ENCODE results near the gene GRPR. TPM values are rescaled to one million over a fixed set of nuclear protein-coding genes. Genes with fewer than 3 reads are reported as not detected.

GRPR gene
- not detected for total RNA-seq

DNA sequence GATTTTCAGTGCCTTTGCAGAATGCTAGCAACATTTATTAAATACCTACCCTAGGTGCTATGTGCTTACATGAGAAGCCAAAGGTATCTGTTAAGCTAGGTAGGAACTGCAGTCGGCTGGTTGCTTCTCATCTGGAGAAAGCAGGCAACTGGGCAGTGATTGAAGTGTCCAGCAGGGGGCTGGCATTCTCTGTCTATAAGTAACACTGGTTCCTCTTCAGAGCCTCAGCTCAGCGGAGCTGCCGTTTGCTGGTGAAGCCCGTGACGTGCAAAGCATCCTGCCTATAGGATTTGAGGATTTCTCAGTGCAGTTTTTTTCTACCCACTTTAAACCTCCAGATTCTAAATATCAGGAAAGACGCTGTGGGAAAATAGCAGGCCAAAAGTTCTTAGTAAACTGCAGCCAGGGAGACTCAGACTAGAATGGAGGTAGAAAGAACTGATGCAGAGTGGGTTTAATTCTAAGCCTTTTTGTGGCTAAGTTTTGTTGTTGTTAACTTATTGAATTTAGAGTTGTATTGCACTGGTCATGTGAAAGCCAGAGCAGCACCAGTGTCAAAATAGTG lies at the start of gene GRPR:
Gene GRPR, plus strand, starts transcription at position 344 of the 565 bp plus-strand sequence. CDS start 389 bp downstream, outside the sequence.
- ATAC-seq (ENCODE audit: insufficient number of reproducible peaks, low FRiP score, low read depth) = no peak
- TF ChIP-seq, protein P1, sequence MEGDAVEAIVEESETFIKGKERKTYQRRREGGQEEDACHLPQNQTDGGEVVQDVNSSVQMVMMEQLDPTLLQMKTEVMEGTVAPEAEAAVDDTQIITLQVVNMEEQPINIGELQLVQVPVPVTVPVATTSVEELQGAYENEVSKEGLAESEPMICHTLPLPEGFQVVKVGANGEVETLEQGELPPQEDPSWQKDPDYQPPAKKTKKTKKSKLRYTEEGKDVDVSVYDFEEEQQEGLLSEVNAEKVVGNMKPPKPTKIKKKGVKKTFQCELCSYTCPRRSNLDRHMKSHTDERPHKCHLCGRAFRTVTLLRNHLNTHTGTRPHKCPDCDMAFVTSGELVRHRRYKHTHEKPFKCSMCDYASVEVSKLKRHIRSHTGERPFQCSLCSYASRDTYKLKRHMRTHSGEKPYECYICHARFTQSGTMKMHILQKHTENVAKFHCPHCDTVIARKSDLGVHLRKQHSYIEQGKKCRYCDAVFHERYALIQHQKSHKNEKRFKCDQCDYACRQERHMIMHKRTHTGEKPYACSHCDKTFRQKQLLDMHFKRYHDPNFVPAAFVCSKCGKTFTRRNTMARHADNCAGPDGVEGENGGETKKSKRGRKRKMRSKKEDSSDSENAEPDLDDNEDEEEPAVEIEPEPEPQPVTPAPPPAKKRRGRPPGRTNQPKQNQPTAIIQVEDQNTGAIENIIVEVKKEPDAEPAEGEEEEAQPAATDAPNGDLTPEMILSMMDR (IDR thresholded peaks at IDR 0.05) = peak; percentile 56
- peak; percentile 8 for DNase-seq (ENCODE audit: low spot score)
- Histone ChIP-seq H3K36me3 (no peaks in the 10 kb centered on the region), H3K27ac (no peak within 1 kb of the TSS), H3K9me3 (no peaks in the 10 kb centered on the region), H3K4me3 (no peak within 1 kb of the TSS), H3K4me1 (ENCODE audit: control insufficient read depth in 1 of 2, low read depth in 2 of 2) (no peaks in the 10 kb centered on the region), H3K27me3 (replicated peaks; ENCODE audit: insufficient read depth) (no peaks in the 10 kb centered on the region)

DNA sequence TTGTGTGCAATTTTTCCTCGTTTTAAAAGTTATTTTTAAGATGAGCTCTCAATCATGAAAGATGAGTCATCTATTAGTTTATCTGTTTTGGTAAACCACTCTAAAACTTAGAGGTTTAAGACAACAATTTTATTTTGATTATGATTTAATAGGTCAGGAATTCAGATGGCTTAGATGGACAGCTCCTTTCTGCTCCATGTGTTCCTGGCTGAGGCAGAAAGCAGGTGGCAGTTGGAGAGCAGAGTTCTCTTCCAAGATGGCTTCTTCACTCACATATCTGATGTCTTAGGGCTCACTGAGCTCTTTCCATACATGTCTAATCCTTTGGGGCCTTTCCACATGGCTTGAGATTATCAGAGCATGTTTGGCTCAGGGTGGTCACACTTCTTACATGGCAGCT lies 48.3 kb upstream of the GRPR start:
- TF ChIP-seq, protein P1 (IDR thresholded peaks at IDR 0.05) = no peak
- DNase-seq (ENCODE audit: low spot score) (no peak), ATAC-seq (ENCODE audit: insufficient number of reproducible peaks, low FRiP score, low read depth) (no peak)
- Histone ChIP-seq H3K27me3 (replicated peaks; ENCODE audit: insufficient read depth) (no peaks in the 10 kb centered on the region), H3K4me1 (ENCODE audit: control insufficient read depth in 1 of 2, low read depth in 2 of 2) (no peaks in the 10 kb centered on the region), H3K4me3 (no peak overlapping the region), H3K9me3 (no peaks in the 10 kb centered on the region), H3K36me3 (no peaks in the 10 kb centered on the region), H3K27ac (no peak overlapping the region)

- Histone ChIP-seq H3K4me1 (ENCODE audit: control insufficient read depth in 1 of 2, low read depth in 2 of 2) (no peaks in the 10 kb centered on the region), H3K27me3 (replicated peaks; ENCODE audit: insufficient read depth) (no peaks in the 10 kb centered on the region), H3K36me3 (no peaks in the 10 kb centered on the region), H3K4me3 (no peak overlapping the region), H3K27ac (no peak overlapping the region), H3K9me3 (no peaks in the 10 kb centered on the region)
- ATAC-seq (ENCODE audit: insufficient number of reproducible peaks, low FRiP score, low read depth) (no peak), DNase-seq (ENCODE audit: low spot score) (no peak)
- TF ChIP-seq, protein P1 (IDR thresholded peaks at IDR 0.05) = no peak
Measured at GRCh38 chrX:16076834-16077233, 46.5 kb upstream of the GRPR start.

DNA sequence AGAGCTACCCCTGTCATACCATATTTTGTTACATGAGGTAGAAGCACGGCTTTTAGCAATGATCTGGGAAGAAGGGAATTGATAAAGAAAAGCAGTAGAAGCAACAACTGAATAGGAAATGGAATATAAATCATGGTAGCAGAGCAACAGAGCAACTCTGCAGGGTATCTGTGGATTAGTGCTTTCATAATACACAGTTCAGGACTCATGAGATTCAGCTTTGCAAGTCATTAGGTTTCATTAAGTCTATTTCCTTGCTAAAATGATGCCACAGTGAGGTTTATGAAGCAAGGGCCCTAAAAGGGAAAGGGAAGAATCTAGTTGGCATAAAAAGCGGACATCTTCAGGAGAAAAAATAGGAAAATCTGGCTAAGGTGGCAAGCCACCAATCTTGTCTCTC lies 45.6 kb upstream of the GRPR start:
- Histone ChIP-seq H3K27me3 (replicated peaks; ENCODE audit: insufficient read depth) (no peaks in the 10 kb centered on the region), H3K4me1 (ENCODE audit: control insufficient read depth in 1 of 2, low read depth in 2 of 2) (no peaks in the 10 kb centered on the region), H3K4me3 (no peak overlapping the region), H3K9me3 (no peaks in the 10 kb centered on the region), H3K27ac (no peak overlapping the region), H3K36me3 (no peaks in the 10 kb centered on the region)
- no peak for ATAC-seq (ENCODE audit: insufficient number of reproducible peaks, low FRiP score, low read depth)
- no peak for DNase-seq (ENCODE audit: low spot score)
- TF ChIP-seq, protein P1 (IDR thresholded peaks at IDR 0.05) = no peak

DNA sequence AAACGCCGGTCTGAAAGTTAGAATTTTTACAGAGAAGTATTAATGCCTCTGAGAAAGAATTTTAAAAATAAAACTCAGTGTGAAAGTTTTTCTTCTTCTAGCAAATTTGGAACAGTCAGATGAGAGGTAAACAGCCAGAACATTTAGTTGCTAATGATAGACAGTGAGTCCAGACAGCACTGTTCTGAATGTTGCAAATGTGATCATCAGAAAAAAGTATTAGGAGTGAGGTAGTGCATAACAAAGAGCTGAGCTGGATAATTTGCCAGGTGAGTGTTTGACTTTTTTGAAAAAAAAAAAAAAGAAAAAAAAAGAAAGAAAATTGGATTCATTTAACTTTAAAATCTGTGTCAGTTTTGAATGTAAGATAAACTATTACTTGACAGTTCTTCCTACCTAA lies 42.0 kb upstream of the GRPR start:
- no peaks in the 10 kb centered on the region for H3K36me3 ChIP-seq
- no peak overlapping the region for H3K4me3 ChIP-seq
- DNase-seq (ENCODE audit: low spot score) (no peak), ATAC-seq (ENCODE audit: insufficient number of reproducible peaks, low FRiP score, low read depth) (no peak)
- TF ChIP-seq, protein P1 (IDR thresholded peaks at IDR 0.05) = no peak
- no peaks in the 10 kb centered on the region for H3K9me3 ChIP-seq
- no peaks in the 10 kb centered on the region for H3K27me3 ChIP-seq (replicated peaks; ENCODE audit: insufficient read depth)
- H3K4me1 ChIP-seq (ENCODE audit: control insufficient read depth in 1 of 2, low read depth in 2 of 2) = no peaks in the 10 kb centered on the region
- no peak overlapping the region for H3K27ac ChIP-seq
